Embryonic facial prominence (tissue), 1 donor: ENCODE results near the gene CALB2.
"Not testable (repeated sequence)": the region's sequence is repeated elsewhere in the genome, so short reads cannot be mapped to it uniquely, and the experiment has no call there.

ENCODE experiments used
- DNase-seq: peaks from one replicate; pipeline ENCODE4 v3.0.0-alpha.2; 2016; ENCODE audit errors: extremely low spot score

The CALB2 gene, protein sequence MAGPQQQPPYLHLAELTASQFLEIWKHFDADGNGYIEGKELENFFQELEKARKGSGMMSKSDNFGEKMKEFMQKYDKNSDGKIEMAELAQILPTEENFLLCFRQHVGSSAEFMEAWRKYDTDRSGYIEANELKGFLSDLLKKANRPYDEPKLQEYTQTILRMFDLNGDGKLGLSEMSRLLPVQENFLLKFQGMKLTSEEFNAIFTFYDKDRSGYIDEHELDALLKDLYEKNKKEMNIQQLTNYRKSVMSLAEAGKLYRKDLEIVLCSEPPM

DNA sequence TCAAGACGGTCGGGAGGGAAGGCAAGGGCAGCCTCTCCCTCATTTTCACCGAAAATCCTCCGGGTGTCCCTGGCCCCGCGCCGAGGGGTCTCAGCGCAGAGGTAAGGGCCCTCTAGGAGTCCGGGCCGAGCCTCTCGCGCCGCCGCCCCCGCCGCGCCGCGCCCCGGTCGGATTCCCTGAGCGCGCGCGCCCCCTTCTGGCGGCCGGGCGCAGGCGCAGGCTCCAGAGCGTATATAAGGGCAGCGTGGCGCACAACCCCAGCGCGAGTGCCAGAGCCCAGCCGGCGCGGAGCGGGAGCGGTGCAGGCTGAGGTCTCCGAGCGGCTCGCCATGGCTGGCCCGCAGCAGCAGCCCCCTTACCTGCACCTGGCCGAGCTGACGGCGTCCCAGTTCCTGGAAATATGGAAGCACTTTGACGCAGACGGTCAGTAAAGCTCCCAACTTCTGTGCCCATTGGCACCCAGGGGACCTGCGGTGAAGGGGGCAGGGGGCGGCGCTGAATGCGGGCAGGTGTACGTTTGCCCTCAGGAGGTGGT lies at the start of gene CALB2:
Gene CALB2, plus strand, starts transcription at position 260 of the 535 bp plus-strand sequence. Its CDS starts 70 bp downstream, at position 330.
- DNase-seq, result no peak

DNA sequence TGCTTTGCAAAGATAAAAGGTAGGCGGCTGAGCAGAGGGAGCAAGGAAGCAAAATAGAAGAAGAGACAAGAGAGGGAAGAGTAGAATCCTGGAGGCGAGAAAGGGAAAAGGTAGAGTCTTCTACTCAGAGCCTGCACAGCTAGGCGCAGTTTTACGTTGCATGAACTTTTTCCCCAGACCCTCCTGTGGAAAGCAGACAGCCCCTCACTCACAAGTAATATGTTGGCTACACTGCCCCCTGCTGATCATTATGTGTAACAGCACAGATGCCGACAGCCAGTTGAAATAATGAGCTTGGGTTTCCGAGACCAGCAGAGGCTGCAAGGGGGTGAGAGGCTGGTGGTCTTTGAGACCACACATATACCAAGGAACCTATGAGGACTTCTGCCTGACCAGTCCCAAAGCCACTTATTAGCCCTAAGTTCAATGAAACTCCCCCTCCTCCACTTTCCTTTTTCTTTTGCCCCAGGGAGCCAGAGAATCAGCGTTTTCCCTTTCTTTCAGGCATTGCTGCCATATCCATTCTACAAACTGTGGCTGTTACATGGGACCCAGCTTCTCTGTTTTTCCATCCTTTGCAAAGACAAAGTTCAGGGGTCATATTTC lies 46.9 kb upstream of the CALB2 start:
- DNase-seq, result peak; percentile 34

DNA sequence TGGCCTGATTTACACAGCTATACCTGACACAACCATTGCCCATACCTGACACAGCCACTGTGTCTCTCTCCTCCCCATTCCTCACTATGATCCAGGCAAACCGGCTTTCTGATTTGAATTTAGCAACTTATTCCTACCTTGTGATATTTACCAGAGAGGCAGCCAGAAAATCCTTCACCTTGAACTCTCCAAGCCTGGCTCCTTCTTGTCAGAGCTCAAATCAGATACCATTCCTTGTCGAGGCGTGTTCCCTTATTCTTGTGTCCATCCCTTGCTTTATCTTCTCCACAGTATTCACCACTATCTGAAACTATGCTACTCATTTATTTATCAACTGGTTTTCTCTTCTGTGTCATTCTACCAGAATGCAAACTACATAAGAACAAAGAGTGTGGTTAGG lies 44.9 kb upstream of the CALB2 start:
- not testable (repeated sequence) for DNase-seq

DNA sequence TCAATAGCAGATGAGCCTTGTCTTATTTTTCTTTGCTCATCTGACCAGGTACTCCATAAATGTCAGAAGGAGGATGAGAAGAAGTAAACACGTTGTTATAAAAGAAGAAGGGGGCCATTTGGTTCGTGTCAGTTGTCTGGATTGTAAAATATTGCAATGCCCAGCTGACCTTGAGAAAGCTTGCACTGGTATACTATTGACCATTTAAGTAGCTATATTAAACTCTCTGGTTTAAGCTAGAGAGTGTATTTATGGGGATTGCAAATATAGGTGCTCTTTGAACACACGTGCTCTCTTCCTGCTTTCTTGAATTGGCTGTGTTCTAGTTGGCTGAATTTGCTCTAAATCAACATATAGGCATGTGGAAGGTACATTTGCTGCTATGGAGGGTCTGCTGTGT lies 43.3 kb upstream of the CALB2 start:
- no peak for DNase-seq

DNA sequence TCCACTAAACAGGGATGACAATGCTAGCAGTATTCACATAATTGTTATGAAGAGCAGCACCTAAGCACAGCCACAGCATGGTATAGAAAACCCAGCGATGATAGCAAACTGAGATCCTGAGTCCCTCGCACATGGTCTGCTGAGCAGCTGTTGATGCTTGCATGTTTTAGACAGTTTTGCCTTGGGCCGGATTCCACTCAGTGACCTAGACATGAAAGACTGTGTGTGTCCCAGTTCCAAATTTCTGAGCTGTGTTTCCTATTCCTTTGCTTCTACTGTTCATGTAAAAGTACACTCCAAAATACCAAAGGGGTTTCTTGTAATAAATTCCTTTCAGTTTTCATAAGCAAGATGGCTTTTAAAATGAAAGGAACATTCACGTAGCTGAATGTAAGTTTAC lies 38.5 kb upstream of the CALB2 start:
- no peak for DNase-seq

DNA sequence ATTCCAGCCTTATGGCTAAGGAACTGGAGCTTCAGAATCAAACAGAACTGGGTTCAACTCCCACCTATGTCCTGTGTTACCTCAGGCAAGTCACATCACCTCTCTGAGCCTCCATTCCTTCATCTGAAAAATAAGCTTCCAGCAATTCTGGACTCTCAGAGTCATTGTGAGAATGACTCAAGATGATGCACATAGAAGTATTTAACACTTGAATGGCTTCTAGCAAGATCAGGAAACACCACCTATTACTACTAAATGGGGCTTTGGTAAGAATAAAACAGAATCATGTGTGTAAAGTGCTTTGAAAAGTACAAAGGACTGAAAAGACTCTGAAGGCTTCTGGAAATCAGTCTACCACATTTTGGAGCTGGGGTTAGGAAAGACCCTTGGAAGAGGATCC lies 30.8 kb upstream of the CALB2 start:
- no peak for DNase-seq

DNA sequence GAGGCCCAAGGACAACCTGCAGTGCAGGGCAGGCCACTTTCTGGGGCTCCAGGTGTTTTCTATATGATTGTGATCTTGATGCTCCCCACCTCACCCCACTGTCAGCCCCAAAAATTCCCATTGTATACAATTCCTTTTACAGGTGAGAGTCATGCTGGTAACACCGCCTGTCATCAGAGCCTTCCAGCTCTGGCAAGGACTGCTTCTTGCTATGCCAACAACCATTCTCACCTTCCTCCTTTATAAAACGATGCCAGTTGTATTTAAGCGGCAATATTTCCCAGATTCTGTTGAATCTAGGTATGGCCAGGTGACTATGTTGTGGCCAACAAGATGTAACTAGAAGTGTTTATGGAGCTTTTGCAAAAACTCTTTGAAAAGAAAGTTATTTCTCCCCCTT lies 30.4 kb upstream of the CALB2 start:
- no peak for DNase-seq

DNA sequence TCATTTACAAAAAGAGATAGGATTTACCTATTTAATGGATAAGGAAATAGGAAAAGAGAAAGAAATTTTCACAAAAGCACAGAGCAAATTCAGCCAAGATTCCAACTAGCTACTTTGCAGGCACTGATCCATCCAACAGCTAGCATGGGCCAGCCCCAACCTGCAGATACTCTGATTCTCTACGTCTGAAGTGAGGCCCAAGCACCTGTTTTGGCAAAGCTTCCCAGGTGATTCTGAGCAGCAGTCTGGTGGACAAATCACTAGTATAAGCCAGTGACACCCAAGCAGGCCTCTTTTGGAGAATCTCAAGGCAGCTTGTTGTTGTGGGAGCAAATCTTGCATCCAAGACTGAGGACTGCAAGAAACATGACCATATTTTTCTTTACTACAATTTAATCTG lies 20.9 kb upstream of the CALB2 start:
- DNase-seq, result no peak

DNA sequence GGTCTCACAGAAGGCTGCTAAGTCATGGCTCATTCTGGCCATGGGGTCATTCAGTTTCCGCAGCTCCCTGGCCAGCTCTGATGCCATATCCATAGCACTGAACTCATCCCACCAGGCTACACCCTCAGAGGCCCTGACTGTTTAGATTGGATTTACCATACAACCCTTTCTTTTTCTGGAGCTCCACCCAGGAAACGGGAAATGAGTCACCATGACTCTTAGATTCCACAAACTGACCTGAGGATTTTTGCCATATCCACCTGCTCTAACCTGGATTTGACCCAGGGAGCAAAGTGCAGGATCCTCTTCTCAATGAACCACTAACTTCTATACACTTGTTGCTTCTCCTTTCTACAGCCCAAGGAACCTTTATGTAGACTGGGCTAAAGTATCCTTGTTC lies 20.3 kb upstream of the CALB2 start:
- DNase-seq, result no peak

DNA sequence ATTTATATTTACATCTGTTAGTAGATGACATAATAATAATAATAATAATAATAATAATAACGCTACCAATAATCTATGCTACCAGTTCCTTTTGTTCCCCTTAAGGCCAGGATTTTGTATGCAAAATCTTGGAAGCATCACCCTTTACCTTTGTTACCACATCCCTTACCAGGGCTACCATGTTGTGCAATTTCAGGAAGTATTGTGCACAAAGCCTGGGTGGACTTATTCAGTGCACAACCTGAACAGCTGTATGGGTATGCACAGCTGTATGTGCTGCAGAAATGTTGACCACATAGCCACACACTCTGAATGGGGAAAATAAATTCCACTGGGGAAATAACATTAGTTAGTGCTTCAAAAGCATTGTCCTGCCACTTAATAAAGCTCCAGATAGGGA lies 19.9 kb upstream of the CALB2 start:
- no peak for DNase-seq

DNA sequence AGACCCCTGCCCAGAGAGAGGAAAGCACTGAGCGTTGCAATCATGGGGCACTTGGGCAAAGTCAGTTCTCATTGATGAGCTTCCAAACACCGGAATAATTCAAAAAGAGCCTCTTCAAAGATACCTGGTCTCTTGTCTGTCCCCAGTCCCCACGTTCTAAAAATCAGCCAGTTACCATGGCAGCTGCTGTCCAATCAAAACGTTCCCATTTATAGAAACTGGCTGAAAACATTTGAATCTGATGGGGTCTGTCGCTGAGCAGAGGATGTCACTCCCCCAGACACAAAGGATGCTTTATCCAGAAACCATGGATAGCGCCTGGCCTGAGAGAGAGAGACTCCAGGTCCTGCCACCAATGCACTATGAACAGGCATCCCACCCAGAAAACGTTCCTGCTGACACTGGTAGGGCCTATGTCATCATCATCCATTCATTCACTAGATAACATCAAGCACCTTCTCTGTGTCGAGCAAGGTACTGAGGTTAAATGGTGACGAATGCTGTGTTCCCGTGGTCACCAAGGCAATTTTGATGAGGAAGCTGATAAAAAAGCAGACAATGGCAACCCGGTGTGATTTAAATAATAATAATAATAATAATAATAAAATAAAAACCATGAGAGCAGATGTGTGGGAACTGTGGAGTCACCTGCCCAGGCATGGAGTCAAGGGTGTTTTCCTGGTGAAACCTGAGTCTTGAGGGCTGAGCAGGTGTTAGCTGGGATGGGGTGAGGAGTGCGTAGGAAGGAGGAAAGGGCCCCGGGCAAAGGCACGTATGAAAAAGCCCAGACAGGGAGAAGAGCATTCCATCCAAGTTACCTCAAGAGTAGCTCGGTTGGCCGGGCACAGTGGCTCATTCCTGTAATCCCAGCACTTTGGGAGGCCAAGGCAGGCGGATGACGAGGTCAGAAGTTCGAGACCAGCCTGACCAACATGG lies 19.0 kb upstream of the CALB2 start:
- DNase-seq, result no peak

DNA sequence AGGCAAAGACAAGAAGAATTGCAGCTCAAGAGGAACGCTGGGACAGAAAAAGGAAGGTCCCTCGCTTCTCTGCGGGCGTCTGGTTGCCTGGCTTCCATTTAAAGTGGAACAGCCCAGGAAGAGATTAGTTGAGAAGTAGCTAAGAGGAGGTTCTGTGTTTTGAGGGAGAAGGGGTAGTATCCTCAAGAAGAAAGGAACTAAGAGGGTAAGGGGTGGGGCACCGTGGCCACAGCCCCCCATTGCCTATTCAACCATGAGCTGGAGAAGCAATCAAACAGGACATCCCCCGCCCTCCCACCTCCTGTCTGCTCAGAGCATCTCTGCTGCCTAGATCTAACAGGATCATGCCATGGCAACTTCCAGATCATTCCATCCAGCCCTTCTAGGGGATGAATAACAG lies 18.1 kb upstream of the CALB2 start:
- no peak for DNase-seq

DNA sequence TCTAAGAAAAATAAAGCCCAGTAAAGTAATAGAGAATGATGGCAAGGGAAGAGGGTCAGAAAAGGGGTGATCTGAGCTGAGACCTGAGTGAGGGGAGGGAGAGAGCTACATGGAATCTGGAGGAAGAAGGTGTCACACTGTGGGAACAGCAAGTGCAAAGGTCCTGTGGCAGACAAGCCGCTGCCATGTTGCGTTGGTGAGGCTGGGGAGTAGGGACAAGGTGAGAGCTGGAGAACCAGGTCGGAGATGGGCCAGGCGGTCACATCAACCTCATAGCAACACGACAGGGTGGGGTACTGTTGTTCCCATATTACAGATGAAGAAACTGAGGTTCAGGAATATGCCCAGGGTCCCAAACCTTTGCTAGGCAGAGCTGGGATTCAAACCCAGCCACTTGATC lies 16.6 kb upstream of the CALB2 start:
- DNase-seq, result no peak

DNA sequence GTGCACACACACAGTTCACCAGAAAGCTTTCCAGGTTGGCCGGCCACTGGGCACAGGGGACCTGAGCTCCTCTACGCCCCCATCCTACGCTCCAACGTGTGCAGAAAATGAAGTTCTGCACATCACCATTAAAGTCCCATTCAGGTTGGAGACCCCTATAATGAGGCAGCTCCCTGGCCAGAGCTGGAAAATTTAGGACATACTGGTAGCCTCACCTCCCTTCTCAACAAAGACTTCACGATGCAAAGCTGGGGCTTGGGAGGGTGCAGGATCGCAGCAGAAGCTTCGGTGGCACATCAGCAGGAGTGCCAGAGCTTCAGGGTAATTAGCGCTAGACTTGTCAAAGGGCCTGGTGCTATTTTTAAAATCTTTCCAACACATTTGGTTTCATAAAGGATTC lies 15.4 kb upstream of the CALB2 start:
- no peak for DNase-seq

DNA sequence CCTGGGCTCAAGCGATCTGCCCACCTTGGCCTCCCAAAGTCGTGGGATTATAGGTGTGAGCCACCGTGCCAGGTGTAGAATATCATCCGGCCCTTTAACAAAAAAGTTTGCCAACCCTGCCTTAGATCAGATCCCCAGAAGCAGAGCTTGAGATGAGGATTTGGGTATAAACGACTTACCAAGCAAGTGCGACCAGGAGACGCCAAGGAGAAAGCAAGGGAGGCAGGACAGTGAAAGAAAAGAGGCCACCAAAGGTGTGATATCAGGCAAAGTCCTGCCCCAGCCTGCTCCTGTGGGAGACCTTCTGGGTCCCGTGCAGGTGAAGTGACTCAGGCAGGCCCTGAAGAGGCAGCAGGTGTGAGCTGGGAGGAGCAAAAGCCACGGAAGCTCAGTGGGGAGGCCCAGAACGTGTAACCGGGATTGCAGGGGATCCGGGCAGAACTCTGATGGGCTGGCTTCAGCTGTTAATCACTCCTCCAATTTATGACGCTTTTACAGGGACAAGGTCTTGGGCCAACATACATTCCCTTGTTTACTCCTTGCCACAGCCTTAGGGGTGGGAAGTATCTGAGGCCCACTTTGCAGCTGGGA lies 14.1 kb upstream of the CALB2 start:
- DNase-seq, result no peak

DNA sequence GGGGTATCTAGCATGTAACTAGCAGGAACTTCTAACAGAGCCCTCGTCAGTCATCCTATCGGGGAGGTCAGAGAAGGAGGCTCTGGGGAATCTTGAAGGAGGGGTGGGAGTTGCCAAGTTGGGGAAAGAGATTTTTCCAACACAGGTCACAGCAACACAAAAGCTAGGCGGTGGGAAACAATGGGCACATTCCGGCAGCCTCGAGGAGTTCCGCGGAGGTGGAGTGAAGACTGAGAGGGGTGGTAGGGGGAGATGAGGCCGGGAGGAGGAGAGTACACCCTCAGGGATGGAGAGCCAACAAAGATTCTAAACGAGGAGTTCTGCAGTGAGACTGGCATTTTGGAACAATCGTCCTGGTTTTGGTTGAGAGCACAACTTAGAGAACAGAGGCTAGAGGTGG lies 13.5 kb upstream of the CALB2 start:
- DNase-seq, result no peak

DNA sequence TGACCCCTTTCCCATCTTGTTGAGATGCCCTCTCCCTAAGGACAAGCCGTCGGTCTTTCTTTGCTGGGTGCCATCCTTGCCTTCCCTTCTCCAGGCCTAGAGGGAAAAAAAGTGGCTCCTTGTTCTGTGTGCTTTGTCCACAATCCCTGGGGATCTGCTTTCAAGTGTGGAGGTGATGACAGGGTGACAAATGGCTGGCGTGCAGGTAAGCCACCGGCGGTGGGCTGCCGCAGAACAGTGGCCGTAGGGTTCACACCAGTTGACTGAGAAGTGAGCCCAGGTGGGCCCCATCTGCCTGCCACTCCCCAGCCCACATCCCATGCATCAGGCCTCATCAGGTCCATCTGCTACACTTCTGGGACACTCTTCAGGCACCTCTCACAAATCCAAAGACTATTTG lies 11.4 kb upstream of the CALB2 start:
- DNase-seq, result no peak

DNA sequence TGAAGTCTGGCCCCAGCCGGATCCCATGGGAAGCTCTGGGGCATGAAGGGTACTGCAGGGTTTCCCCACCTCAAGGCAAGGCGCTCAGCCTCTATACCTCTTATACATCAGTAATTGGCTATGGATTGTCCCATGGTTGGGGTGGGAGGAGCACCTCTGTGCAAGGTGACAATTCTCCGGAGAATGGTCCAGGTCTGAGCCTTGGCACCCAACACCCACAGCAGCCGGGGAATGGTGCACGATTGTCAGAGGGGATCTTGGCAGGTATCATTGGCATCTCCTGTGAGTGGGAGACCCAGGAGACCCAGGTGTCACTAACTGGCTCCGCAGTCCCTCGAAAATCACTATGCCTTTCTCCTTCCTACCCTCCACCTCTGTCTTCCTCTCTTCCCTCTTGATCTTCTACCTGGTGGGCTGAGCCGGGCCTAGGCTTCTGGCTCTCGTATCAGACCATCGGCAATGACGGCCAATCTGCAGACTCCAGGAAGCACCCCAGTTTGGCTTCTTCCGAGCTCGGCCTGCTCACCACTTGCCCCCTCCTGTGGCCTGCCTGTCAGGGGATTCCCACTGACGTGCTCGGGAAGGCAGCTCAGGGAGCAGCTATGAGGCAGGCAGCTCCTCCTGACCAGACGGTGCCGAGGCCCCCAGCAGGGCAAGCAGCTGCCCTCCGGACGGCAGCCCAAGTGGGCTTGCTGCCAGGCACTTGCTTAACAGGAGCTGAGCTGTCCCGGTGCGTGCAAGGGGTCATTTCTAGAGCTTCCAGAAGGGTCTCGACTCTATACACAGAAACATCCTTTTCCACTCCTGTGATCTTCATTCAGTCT lies 10.0 kb upstream of the CALB2 start:
- DNase-seq, result no peak

DNA sequence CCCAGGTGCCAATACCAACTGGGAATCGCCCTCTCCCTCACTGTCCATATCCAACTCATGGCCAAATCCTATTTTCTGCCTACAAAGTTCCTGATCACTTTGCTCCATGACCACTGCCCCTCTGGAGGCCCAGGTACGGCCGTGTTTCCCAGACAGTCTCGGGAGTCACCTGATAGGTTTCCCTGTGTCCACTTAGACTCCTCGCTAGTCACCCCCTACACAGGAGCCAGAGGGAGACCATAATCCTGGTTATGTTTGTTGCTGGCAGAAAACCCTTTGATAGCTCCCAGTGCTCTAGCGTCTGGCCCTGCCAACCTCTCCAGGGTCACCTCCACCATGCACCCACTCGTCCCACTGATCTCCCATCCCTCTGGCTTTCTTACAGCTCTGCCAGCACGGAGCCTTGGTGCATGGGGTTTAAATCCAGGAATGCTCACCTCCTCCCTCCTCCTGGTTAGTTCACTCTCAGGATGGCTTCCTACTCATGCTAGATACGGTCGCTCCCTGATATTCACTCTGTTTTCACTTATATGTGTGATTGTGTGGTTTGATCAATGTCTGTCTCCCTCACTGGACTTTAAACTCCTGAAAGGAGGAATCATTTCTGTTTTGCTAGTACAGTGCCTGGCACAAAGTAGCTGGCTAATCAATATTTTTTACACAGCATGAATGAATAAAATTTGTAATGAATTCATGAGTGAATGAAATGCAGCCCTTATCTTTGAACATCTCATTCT lies 7.5 kb upstream of the CALB2 start:
- no peak for DNase-seq

DNA sequence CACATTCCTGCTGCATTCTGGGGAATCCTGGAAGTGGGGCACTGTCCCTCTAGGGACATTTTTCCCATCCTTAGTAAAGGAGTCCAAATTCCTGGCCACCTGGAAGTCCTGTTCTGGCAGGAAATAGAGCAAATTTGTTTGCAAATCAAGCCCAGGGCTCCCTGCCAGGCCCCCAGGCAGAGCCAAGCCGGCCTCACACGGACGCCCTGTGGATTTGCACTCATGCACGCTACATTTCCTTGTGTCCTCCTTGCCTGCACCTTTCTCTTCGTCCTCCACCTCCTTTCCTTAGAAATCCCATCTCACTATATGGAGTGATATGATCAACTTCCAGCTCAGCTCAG lies 7.0 kb upstream of the CALB2 start:
- no peak for DNase-seq

DNA sequence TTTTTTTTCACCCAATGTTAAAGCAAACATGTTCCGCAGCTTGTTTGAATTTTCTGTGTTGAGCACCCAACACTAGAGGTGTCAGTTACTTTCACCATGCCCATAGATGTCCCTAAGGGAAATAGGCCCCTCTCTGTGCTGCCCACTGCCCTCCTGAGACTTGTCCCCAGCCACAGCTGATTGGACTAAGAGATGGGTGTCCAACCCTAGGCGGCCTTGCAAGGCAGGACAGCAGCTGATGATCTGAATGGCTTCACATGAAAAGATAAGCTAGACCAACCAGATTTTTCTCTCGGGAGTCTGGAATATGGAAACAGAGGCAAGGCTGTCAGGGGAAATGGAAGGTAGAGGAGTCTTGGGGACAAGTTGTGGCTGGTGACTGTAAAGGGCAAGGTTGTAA lies 6.1 kb upstream of the CALB2 start:
- DNase-seq, result no peak
